GM19043 (cell line): ENCODE data around the gene C1GALT1.
"Not testable (repeated sequence)": the region's sequence is repeated elsewhere in the genome, so short reads cannot be mapped to it uniquely, and the experiment has no call there.

Source experiments
- ATAC-seq: cut with Tn5 transposase; IDR thresholded peaks from one replicate; pipeline ENCODE4 v1.9.1; 2021; ENCODE audit warnings: low read depth; ENCODE audit not compliant: unreplicated experiment

C1GALT1 gene

GRCh38 chr7:7199592-7199991 is 17.2 kb downstream of the C1GALT1 start:
- ATAC-seq = not testable (repeated sequence)

DNA sequence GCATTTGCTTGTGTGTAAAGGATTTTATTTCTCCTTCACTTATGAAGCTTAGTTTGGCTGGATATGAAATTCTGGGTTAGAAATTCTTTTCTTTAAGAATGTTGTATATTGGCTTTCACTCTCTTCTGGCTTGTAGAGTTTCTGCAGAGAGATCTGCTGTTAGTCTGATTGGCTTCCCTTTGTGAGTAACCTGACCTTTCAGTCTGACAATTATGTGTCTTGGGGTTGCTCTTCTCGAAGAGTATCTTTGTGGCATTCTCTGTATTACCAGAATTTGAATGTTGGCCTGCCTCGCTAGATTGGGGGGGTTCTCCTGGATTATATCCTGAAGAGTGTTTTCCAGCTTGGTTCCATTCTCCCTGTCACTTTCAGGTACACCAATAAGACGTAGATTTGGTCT is 17.9 kb downstream of the C1GALT1 start:
- not testable (repeated sequence) for ATAC-seq

DNA sequence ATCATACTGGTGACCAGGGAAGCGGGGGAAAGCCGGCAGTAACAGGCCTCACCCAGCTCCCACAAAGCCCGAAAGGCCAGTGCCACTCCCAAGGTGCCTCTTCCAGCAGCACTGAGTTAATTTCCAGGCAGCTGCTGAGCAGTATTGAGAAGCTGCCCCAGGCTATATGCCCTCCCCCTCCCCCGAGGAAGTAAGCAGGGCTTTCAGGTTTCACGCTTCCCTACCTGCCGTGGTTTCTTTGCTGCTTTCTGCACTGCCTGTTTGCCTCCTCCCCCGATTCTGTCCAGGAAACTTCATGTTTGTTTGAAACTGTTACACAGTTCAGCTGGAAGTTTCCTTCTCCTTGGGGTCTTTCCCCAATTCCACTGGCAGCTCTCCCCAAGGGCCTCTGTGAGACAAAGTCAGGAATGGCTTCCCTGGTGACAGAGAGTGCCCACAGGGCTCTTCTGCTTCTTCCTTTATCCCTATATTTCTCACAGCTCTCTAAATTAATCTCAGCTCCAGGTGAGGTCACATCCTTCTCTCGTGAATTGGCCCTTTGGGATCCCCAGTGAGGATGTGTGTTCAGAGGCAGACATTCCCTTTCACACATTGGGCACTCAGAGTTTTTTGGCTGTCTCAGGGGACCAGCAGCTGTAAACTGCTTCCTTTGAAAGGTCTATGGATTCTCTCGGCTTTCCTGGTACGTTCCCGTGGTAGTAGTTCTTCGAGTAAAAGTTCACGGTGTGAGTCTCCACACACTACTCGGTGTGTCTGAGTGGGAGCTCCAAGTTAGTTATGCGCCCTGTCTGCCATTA is 19.4 kb downstream of the C1GALT1 start:
- peak; percentile 99 for ATAC-seq

- no peak for ATAC-seq
Measured at GRCh38 chr7:7202375-7202720, 20.0 kb downstream of the C1GALT1 start.

DNA sequence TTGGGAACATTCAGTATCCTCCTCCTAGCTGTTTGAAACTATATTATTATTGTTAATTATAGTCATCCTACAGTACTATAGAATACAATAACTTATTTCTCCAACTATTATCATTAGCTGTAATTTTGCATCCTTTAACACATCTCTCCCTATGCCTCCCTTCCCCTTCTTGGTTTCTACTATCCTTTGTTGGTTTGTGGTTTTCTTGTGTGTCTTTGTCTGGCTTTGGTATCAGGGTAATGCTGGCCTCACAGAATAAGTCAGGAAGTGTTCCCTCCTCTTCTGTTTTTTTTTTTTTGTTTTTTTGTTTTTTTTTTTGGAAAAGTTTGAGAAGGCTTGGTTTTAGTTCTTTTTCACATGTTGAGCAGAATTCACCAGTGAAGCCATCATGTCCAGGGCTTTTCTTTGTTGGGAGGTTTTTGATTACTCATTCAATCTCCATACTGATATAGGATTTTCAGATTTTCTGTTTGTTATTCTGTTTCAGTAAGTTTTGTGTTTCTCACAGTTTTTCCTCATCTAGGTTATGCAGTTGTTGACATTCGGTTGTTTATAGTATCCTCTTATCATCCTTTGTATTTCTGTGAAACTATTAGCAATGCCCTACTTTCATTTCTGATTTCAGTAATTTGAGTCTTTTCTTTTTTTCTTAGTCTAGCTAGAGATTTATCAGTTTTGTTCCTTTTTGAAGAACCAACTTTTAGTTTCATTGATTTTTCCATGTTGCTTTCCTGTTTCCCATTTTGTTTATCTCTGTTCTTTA is 21.6 kb downstream of the C1GALT1 start:
- ATAC-seq = no peak

GRCh38 chr7:7207876-7208275 is 25.5 kb downstream of the C1GALT1 start:
- no peak for ATAC-seq

DNA sequence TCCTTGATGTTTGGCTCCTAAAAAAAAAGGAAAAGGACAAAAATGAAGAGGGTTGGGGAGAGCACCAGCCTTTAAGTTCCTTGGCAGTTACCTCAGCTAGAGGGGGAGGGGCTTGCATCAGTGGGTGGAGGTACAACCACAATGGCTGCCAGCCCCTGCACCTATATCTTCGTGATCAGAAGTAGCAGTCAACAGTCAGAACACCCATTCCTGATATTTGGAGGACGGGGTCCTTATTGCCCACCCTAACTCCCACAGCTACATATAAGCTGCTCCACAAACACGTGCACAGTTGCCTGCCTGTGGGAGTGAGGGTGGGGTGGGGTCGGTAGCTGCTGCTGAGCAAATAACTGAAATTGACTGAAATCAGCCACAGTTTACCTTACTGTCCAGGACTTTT is 26.2 kb downstream of the C1GALT1 start:
- ATAC-seq = no peak

- ATAC-seq = no peak
Measured at GRCh38 chr7:7209412-7210050, 27.2 kb downstream of the C1GALT1 start.

DNA sequence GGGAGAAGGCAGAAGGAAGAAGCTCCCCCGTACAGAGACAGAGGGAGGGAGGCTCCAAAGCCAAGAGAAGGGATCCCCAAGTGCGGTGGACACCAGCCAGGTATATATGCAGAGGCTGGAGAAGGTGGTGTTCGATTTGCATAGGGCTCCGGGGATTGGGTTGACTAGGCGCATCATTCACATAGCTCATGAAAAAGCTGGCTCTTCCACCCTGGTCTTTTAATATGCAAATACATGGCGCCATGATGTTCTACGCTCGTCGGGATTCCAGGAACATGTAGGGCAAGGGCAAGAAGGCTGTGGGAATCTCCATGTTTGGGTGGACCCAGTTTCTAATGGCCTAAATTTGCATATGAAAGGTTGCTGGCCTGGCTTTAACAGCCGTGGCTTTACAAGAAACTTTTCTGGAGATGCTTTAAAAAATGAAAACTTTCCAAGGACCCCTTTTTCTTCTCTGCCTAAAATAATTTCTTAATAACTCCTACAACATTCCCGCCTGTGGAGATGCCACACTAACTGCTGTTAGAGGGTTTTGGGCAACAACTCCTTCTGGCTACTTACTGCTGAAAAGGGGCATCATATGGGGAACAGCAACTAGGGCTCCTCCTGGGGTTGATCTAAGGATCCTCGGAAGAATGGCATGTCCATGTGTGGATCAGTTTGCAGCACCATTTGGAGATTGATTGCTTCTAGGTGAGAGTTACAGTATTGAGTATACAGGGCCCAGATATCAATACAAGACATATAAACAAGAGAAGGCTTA is 28.3 kb downstream of the C1GALT1 start:
- no peak for ATAC-seq

GRCh38 chr7:7212612-7213011 is 30.3 kb downstream of the C1GALT1 start:
- ATAC-seq = no peak

GRCh38 chr7:7214398-7215347 is 32.3 kb downstream of the C1GALT1 start:
- ATAC-seq = no peak

- ATAC-seq = no peak
Measured at GRCh38 chr7:7216279-7216678, 33.9 kb downstream of the C1GALT1 start.

DNA sequence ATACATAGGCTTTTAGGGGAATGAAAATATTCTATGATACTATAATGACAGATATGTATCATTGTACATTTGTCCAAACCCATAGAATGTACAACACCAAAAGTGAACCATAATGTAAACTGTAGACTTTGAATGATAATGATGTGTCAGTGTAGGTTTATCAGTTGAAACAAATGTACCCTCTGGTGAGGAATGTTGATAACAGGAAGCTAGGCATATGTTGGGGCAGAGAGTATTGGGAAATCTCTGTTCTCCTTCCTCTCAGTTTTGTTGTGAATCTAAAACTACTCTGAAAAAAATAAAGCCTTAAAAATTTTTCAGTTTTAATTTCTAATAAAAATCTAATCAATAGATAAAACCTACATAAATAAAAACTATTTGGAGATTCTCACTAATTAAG is 36.9 kb downstream of the C1GALT1 start:
- ATAC-seq = no peak

DNA sequence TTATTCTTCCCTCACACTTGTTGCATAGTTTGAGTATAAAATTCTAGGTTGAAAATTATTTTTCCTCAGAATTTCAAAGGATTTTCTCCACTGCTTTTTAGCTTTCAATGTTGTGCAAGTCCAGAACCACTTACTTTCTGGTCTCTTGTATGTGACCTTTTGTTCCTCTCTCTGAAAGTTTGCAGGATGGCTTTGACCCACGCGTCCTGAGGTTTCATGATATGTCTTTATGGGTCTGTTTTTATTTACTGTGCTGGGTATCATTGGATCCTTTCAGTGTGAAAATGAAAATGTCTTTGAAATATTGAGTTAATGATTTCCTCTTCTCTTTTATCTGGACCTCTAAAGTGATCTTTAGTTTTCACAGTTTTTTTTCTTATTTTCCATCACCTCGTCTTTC is 38.5 kb downstream of the C1GALT1 start:
- ATAC-seq = no peak

GRCh38 chr7:7221599-7222038 is 39.3 kb downstream of the C1GALT1 start:
- no peak for ATAC-seq

DNA sequence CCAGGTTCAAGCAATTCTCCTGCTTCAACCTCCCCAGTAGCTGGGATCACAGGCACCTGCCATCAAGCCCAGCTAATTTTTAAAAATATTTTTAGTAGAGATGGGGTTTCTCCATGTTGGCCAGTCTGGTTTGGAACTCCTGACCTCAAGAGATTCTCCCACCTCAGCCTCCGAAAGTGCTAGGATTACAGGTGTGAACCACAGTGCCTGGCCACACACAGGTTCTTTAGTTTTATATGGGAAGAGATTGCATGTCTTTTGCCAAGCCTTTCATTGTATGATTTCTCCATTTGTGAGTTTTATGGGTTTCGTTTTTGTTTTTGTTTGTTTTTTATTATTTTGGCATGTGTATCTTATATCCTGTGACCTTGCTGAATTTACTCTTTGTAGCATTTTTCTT is 40.9 kb downstream of the C1GALT1 start:
- ATAC-seq = no peak

DNA sequence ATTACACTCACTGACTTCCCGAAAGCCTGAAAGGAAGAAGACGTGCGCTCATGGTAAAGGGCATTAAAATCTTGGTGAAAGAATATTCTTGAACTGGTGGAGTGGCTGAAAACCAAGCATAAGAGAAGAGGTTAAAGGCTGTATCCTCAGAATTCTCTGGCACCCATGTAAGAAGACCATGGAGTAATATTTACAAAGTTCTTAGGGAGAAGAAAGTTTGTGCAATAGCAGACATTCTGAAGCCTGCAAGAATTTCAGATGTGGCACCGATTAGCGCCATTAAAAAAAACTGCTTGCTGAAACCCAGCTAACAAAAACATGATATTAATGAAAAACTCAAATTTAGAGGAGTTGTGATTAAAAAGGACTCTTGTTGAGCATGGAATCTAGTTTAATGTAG is 44.1 kb downstream of the C1GALT1 start:
- ATAC-seq = no peak

- ATAC-seq = no peak
Measured at GRCh38 chr7:7228472-7228871, 46.1 kb downstream of the C1GALT1 start.

DNA sequence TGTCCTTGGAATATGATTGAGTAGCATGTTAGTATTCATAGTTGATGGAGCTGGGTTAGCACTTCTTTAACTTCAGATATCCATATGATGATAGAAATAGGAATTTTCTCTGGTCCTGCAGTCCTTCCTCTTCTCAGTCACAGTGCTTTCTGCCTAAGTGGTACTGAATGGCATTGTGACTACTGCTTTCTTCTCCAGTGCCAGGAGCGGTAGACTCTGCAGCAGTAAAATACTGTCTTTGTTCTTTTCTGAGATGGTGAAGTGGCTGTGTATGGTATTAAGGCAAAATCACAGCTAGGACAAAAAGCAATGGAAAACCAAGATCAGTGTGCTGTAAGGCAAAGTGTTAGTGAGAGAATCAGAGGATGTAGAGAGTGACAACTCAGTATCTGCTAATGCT is 46.6 kb downstream of the C1GALT1 start:
- no peak for ATAC-seq

DNA sequence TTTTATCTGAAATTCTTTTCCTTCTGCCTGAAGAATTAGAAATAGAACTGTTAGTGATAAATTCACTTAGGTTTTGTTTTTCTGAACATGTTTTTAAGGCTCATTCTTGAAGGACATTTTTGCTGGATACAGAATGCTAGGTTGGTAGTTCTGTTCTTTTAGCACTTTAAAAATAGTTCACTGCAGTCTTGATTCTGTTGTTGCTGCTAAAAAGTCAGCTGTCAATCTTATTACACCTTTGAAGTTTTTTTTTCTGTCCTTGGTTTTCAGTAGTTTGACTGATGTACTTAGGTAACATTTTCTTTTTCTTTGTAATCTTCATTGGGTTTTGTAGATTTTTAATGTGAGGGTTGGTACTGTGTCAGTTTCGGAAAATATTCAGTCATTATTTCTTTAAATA is 48.7 kb downstream of the C1GALT1 start:
- ATAC-seq = no peak
